ENCODE data around the gene SEM1.
A peak's percentile ranks its signal among the peaks of the same experiment; 100 is the strongest.
"Not testable (repeated sequence)": the region's sequence is repeated elsewhere in the genome, so short reads cannot be mapped to it uniquely, and the experiment has no call there.

The SEM1 gene

DNA sequence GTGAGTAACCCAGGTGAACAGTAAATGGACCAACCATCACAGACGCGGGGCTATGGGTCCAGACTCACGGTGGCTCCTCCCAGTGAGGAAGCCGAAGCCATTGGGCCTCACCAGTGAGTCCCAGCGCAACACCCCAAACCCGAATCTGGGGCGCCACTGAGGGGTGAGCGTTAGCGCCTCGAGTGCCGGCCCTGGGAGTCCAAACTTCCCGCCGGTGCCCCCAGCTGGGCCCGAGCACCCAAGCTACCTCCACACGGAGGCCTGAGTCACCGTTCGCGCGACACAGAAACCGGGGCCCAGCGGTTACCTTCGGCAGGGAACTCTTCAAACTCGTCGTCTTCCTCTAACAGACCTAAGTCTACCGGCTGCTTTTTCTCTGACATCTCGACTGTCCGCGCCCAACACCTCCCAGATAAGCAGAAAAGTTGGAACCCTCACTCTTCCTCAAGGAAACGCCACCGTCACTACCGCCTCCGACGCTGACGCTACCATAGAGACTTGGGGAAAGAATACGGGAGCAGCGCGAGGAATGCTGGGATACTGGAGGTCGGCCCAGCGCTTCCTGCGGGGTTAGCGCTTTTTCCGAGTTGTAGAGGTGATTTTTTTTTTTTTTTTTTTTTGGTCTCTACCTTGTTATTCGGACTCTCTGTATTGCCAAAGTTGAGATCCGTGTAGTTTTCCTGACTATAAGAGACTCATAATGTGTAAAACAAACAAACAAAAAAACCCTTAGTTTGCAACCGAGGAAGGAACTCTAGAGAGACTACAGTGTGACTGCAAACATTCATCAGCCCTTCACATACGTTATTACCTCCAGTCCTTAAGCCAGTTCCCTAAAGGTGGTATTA, at the start of gene SEM1:
Gene SEM1, minus strand, starts transcription at position 466 of the 848 bp plus-strand sequence. Its CDS starts 83 bp downstream, at position 383.
- DNase-seq = peak; percentile 84

DNA sequence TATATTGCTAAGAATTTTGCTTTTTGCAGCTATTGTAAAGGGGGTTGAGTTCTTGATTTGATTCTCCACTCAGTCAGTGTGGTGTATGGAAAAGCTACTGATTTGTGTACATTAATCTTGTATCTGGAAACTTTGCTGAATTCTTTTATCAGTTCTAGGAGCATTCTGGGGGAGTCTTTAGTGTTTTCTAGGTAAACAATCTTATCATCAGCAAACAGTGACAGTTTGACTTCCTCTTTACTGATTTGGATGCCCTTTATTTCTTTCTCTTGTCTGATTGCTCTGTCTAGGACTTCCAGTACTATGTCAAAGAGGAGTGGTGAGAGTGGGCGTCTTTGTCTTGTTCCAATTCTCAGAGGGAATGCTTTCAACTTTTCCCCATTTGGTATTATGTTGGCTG, 48.2 kb upstream of the SEM1 start:
- not testable (repeated sequence) for DNase-seq

DNA sequence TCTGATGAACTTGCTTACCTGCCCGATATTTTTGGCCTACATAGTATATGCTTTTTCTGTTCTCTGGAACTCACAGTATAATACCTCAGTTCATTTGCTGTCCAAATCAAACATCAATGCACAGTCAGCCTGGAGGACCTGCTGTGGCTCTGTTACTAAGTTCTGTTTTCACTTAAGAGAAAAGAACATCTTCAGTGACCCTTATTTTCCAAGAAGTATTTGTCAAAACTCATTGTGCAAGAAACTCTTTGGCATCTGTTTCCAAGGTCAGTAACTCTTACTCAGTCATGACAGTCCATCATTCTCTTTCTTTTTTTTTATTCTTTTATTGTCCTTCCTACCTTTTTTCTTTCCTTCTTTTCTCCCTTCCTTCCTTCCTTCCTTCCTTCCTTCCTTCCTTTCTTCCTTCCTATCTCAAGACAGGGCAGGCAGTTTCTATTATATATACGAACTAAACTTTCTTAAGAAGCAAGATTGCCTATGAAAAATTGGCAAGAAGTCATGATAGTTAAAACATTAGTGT, 37.8 kb upstream of the SEM1 start:
- DNase-seq = no peak

DNA sequence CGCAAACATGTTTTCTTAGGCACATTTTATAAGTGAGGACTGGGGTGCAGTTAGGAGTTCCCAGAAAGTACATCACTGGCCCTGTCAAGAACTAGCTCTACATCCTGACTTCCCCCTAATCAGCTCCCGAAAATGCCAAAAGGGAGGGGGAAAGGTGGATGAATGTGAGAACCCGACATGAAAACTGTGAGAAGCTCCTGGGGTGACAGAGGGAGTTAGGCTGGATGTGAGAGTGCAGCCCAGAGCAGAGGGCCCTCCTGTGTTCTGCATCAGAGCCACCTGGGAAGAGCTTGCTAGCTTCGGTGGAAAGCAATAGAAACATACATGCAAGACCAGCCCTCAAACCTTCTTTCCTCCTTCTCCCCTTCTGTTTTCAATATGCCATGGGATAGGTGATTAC, 30.5 kb upstream of the SEM1 start:
- no peak for DNase-seq

DNA sequence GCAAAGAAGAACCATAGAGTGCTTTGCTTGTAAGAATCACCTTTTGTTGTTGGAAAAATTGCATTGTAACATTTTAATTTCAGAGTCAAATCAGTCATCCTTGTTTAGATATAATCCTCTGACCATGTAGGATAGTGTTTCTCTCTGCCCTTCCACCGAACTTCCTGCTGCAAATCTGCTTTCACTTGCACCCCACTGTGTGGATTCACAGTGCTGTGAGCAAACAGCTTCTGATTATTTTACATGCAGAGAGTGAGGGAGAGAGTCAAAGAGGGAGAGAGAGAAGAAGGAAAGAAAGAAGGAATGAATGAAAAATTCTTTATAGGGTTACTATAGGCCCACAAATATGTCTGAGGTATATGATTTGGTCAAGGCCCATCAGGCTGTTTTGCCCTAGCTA, 30.0 kb upstream of the SEM1 start:
- DNase-seq = no peak

DNA sequence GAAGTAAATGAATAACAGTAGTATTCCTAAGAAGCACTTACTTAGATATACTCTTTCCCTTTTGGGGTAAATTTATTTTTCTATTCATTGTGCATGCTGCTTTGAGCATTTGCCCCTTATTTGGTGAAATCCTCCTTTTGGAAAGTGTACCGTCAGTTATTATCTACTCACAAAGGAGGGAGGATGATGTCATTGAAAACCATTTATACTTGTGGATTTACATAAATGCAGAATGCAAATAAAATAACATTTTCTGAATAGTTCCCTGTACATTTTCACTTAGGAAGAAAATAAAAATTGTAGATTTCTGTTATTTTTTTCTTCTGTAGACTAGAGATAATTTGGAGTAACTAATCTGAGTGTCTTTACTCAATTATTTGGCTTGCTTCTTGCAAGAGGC, 29.5 kb upstream of the SEM1 start:
- no peak for DNase-seq

DNA sequence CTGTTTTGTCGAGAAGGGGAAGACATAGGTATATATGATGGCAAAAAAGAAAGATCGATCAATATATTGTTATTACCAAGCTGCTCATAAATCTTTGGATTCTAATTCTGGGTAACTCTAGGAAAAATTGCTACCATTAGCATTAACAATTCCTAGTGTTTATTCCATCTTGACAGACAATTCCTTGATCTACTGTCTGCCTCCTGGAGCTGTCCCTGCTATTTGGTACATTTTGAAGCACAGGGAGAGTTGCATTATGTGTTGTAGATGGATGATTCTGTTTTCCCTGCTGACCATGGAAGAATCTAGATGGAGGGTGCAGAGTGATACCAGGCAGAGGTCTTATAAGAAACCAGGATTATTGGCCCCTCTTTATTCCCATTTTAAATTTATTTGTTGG, 29.1 kb upstream of the SEM1 start:
- DNase-seq = no peak

DNA sequence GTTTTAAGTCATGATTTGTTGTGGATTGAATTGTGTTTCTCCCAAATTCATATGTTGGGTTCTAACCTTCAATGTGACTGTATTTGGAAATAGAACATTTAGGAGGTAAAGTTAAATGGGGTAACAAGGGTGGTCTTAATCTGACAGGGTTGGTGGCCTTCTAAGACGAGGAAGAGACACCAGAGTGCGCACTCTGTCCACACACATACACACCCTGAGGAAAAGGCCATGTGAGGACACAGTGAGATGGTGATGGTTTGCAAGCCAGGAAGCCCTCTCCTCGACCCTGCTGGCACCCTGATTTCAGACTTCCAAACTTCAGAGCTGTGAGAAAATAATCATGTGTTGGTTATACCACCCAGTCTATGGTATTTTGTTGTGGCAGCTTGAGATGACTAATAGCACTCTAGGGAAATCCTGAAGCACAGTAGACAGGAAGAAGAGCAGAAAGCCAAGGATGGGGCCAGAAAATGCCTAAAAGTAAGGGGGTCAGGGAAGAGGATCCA, 28.0 kb upstream of the SEM1 start:
- DNase-seq = no peak

DNA sequence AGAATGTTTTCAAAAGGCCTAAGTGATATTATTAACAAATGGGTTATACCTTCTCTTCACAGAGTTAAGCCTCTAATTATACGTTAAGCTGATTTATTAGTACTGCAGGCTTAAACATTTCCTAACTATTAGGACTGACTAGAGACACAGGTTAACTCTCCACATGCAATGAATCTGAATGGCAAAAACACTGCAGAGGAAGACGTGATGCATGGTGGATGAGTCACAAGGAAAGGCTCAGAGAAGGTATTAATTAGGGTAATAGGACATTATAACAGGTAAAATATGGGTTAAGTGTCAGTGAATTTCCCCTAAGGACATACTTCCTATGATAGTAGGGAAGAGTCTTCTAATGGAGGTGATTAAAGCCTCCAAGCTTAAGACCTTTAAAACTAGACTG, 24.7 kb upstream of the SEM1 start:
- no peak for DNase-seq

DNA sequence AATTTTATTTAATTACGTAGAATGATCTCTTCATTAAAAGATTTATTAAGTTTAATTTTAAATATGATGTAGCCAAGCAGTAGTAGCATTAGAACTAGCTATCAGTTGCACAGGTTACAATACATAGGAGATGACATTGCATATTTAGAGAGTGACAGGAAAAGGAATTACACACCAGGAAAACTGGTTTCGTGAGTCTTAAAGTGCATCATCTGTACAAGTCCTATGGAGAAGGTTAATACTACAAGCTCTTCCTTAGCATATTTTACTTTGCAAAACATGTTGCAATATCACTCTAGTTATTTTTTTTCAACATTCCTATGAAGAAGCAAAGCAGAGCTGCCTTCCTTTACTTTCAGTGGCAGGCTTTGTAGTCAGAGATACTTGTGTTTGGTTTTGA, 20.2 kb upstream of the SEM1 start:
- no peak for DNase-seq

DNA sequence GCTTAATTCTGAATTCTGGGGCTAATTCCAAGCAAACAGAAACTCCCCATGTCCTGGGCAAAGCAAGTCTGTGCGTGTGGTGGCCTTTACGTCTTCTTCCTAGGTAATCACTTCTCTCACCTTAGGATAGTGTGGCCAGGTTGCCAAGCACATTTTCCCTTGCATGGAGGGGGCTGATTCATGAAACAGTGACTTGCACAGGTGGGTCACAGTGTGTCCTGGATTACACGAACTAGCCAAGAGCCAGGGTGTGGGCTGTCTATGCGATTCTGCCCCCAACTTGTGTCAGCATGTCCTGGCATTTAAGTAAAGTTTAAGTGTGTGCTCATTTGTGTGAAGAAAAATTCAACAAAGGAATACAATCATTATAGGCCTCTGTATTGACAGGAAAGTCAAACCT, 18.5 kb upstream of the SEM1 start:
- DNase-seq = no peak

DNA sequence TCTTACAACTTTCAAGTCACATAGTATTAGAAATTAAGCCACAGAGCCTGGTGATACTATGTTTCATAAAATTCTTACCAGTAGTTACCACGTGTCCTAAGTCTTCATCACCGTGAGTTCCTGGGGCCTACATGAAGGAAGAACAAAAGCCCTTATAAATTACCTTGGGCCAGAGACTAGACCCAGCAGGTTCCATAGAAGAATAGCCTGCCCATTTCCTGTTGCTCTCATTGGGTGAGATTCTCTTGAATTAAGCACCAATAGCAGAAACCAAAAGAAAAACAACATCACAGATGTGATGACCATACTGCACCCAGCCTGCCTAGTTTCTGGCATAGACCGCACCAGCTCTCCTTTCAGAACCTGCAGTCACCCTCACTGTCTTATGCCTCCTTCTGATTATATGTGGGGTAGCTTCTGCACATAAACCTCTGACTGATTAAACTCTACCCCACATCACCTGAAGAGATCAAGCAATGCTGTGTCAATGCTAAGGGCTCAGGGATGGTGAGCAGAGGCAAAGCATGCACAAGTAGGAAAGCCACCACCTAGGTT, 18.0 kb upstream of the SEM1 start:
- no peak for DNase-seq

DNA sequence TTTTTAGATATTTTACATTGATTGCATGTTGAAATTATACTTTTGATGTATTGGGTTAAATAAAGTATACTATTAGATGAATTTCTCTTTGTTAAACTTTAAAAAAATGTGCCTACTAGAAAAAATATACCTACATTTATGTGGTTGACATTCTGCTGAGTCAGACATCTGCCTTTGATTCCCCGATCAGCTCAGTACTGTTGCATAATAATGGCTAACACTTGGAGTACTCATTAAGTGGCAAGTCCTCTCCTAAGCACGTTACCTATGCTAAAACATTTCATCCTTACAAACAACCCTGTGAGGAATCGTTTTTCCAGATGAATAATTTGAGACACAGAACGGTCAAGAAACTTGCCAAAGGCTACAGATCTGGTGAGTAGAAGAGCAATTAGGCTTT, 14.0 kb upstream of the SEM1 start:
- no peak for DNase-seq

DNA sequence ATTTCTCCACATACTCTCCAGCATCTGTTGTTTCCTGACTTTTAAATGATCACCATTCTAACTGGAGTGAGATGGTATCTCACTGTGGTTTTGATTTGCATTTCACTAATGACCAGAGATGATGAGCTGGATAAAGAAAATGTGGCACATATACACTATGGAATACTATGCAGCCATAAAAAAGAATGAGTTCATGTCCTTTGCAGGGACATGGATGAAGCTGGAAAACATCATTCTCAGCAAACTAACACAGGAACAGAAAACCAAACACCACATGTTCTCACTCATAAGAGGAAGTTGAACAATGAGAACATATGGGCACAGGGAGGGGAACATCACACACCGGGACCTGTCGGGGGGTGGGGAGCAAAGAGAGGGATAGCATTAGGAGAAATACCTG, 13.3 kb upstream of the SEM1 start:
- not testable (repeated sequence) for DNase-seq

DNA sequence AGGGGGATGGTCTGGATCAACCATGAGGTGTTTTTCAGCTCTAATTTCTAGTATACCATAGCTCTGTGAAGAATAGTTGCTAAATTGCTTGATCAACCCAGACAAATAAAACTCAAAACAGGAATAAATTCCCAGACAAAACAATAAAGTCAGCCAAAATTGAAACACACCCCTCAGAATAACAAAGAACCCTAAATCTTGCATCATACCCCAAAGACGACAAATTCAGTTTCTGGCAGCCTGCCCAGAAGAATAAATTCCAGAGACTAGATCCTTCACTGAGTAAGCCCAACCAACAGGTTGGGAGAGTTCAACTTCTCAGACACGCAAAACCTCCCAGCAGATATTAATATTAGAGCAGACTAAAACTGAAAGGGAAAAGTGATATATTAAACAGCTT, 11.2 kb upstream of the SEM1 start:
- no peak for DNase-seq

DNA sequence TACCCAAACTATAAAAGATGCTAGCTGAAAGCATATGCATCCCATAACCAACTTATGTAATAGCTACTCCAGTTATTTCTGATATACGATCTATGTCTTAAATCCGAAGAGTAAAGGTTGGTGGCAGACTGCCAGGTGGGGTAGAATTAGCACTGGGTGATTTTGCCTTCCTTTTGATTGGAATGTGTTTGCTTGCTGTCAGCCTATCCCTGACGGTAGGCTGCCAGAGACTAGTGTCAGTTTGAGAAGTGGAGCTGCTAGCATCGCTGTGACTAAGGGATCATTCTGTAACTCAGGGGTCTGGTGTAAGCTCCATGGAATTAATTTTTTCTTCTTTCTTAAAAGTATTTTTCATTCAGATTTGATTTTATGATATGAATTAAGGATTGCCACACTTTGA, 9.5 kb upstream of the SEM1 start:
- no peak for DNase-seq

DNA sequence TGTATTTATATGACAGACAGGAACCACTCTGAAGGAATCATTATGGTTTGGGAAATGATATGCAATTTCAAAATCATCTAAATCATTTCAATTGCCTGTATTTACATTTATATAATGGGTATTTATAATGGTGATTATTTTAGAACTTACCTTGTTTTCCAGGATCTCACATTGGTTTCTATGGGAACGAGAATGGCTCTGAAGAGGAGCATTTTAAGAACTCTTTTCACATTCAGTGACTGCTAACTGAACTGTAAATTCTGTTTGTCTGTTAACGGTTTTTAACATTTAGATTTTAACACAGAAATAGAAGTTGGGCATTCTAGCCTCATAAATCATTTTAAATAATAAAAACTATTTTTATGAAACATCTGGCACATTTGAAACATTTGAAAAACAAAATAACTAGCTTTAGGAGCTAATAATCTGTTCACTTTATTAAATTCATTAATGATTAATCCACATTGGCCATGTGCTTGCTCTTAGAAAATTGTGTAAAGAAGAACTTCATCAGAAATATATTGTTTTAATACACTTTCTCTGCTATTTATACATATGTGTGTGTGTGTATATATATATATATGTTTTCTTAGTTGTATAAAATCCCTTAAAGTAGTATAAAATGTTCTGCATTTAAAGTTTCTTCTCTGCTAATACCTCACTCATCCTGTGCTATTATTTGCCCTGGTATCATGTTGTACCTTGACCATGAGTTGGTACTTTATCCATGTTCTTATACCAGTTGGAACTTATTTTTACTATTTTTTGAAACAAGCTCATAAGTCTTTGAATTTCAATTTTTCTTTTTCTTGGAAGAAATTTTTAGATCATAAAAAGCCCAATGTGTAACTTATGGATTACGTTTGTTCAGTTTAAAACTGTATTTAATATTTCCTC, 8.7 kb upstream of the SEM1 start:
- no peak for DNase-seq

DNA sequence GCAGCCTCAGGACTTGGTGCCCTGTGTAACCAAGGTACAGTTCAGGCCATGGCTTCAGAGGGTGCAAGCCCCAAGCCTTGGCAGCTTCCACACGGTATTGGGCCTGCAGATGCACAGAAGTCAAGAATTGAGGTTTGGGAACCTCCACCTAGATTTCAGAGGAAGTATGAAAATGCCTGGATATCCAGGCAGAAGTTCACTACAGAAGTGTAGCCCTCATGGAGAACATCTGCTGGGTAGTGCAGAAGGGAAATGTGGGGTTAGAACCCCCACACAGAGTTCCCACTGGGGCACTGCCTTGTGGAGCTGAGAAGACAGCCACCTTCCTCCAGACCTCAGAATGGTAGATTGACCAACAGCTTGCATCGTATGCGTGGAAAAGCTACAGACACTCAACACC, 3.4 kb upstream of the SEM1 start:
- DNase-seq = no peak

DNA sequence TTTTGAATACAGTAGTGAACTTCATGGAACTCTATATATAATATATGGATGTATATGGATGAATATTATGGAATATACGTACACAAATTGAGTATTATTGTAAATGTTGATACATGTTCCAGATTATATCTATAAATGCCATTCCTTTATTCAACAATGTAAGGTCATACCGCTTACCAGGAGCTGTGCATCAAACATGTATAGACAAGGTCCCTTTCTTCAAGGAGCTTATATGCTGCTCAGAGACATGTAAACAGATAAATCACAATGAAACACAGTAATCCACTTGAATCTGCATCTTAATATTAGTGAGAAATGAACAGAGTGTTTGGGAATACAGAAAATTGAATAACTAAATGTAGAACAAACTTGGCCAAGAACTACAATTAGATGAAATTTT, 898 bp upstream of the SEM1 start:
- no peak for DNase-seq

DNA sequence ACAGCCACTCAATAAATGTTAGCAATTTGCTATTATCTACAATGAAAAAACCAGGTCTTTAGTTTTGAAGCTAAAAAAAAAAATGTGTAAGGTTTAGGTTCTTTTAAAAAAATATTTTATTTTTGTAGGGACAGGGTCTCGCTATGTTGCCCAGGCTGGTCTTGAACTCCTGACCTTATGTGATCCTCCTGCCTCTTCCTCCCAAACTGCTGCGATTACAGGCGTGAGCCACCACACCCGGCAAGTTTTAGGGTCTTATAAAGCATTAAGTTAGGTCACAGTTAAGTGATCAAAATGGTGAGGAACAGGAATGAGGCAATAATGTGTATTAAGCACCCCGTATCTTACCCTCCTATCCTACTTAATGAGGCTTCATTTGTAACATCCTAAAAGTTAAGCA, 774 bp downstream of the SEM1 start:
- DNase-seq = no peak

DNA sequence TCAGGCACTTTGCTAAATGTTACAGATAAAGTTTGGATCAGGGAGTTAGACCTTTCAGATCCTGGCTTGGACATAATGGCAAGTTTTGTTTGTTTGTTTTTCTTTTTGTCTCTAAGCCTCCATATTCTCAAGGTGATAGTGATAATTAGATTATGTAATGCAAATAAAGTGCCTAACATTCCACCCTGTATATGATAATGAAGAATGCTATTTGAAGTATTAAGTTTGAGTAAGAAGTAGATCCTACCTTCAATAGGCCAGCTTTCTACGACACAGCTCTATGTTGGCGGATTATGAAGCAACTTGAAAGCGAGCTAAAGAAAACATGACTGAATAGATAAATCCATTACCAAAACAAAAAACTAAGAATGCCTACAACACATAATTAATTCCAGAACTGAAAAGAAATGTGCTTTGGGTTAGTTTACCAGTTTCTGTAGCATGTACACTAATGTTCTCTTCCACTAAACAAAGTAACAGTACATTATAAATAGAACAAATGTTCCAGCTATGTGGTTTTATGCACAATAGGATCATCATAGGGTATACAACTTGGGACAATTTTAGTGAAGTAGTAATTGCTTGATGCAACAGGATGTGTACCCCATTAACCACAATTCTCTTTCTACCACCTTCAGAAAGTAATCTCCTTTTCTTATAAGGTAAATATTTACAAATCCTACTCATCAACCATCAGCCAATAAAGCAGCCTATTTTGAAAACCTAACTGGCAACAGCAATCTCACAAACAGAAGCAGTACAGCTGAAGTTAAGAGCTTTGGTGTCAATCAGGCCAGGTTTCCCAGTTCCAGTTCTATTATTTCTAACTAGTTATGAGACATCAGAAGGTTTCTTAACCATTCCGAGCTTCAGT, 1.5 kb downstream of the SEM1 start:
- DNase-seq = no peak

DNA sequence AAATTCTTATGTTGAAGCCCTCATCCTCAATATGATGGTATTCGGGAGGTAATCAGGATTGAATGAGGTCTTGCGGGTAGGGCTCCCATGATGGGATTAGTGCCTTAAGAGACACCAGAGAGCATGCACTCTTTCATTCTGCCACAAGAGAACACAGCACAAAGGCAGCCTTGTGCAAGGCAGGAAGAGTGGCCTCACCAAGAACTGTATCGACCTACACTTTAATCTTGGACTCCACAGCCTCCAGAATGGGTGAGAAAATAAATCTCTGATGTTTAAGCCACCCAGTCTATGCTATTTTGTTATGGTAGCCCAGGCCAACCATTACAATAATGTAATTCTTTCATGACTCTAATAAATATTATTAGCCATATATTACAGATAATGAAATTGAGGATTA, 8.4 kb downstream of the SEM1 start:
- DNase-seq = no peak
